NT2/D1 (cell line): ENCODE data around the gene TUBA1C.
"Not testable (repeated sequence)": the region's sequence is repeated elsewhere in the genome, so short reads cannot be mapped to it uniquely, and the experiment has no call there.

Experiments used
- SUZ12 ChIP-seq: IDR thresholded peaks from 2 replicates; pipeline ENCODE4 v1.6.1; 2011; ENCODE audit not compliant: insufficient read length, insufficient read depth; ENCODE audit errors: extremely low read depth
- YY1 ChIP-seq: IDR thresholded peaks from 2 replicates; pipeline ENCODE4 v1.6.1; 2011; ENCODE audit not compliant: insufficient read length, insufficient read depth
- ZNF274 ChIP-seq: IDR thresholded peaks from 2 replicates; pipeline ENCODE4 v1.6.1; 2011; ENCODE audit warnings: mild to moderate bottlenecking, low read depth, low read length

DNA sequence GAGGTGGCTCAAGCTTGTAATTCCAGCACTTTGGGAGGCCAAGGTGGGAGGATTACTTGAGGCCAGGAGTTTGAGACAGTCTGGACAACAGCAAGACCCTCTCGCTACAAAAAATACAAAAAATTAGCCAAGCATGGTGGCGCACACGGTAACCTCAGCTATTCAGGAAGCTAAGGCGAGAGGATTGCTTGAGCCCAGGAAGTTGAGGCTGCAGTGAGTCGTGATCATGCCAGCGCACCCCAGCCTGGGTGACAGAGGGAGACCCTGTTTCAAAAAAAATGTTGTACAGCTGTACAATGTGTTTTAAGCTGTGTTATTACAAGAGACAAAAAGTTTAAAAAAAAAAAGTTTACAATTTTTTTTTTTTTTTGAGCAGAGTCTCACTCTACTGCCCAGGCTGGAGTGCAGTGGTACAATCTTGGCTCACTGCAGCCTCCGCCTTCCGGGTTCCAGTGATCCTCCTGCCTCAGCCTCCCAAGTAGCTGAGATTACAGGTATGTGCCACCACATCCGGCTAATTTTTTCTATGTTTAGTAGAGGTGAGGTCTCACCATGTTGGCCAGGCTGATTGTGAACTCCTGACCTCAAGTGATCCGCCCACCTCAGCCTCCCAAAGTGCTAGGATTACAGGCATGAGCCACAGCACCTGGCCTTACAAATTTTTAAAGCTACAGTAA lies 7.2 kb upstream of the TUBA1C start:
- not testable (repeated sequence) for TF ChIP-seq YY1, ZNF274, SUZ12
